Naive thymus-derived CD4-positive, alpha-beta T cell (primary cell): Measurements from ENCODE around the gene TRAIP. TPM values are rescaled to one million over a fixed set of nuclear protein-coding genes. Genes with fewer than 3 reads are reported as not detected.

Source experiments
- ATAC-seq: fragments of 150-1000 bp; cut with Tn5 transposase; 2 replicates; pipeline ENCODE4 v1.10.0; 2021; ENCODE audit warnings: mild to moderate bottlenecking, moderate library complexity
- CTCF ChIA-PET: fragments of 350-600 bp; sonication (Branson Sonifier 250); formaldehyde crosslinking; loops from one replicate; lab custom pipeline; 2021; ENCODE audit warnings: antibody characterized with exemption; lab: Charles Lee
- POLR2A ChIA-PET: fragments of 350-600 bp; sonication (Branson Sonifier 250); formaldehyde crosslinking; loops from one replicate; lab custom pipeline; 2021; ENCODE audit warnings: antibody characterized with exemption, inconsistent platforms; lab: Charles Lee
- DNase-seq, 9 donors: peaks; one replicate each; pipeline versions ENCODE4 v3.0.0 to v3.0.0-alpha.2; 2020 to 2022; ENCODE audit warnings: mixed read lengths in 1 of 9
- H3K27ac ChIP-seq: one replicate; pipeline ENCODE4 v1.7.0; 2013; ENCODE audit warnings: mild to moderate bottlenecking, low read depth, low read length, moderate library complexity
- H3K27me3 ChIP-seq, 2 donors: one replicate each; pipeline ENCODE4 v1.7.0; 2013; ENCODE audit warnings: low read length in 2 of 2, mild to moderate bottlenecking in 2 of 2, moderate library complexity in 2 of 2; ENCODE audit not compliant: control insufficient read depth in 2 of 2, insufficient read depth in 2 of 2
- H3K36me3 ChIP-seq, 3 experiments: 1 replicate in 2 of 3; 2 replicates in 1 of 3; pipeline ENCODE4 v1.7.0; 2013; ENCODE audit warnings: low read length in 3 of 3, mild to moderate bottlenecking in 3 of 3, moderate library complexity in 1 of 3; ENCODE audit not compliant: insufficient read depth in 3 of 3, control insufficient read depth in 2 of 3
- H3K4me1 ChIP-seq, 2 donors: one replicate each; pipeline ENCODE4 v1.7.0; 2013; ENCODE audit warnings: low read length in 2 of 2, mild to moderate bottlenecking in 2 of 2, moderate library complexity in 1 of 2; ENCODE audit not compliant: control insufficient read depth in 2 of 2, insufficient read depth in 2 of 2
- H3K4me3 ChIP-seq: 2 replicates; pipeline ENCODE4 v1.7.0; 2013; ENCODE audit warnings: mild to moderate bottlenecking, low read length
- H3K9me3 ChIP-seq, 3 experiments: 1 replicate in 2 of 3; 2 replicates in 1 of 3; pipeline ENCODE4 v1.7.0; 2013; ENCODE audit warnings: low read length in 3 of 3; ENCODE audit not compliant: control insufficient read depth in 2 of 3
- H3K27ac Mint-ChIP-seq, 9 donors: one replicate each; pipeline ENCODE4 v1.8.0; 2020 to 2022; ENCODE audit warnings: mixed read lengths in 9 of 9, mild to moderate bottlenecking in 8 of 9, moderate library complexity in 5 of 9, inconsistent platforms in 2 of 9
- H3K27me3 Mint-ChIP-seq, 5 donors: one replicate each; pipeline ENCODE4 v1.8.0; 2021 to 2022; ENCODE audit warnings: mixed read lengths in 5 of 5, mild to moderate bottlenecking in 1 of 5
- H3K36me3 Mint-ChIP-seq, 5 donors: one replicate each; pipeline ENCODE4 v1.8.0; 2020 to 2022; ENCODE audit warnings: mixed read lengths in 5 of 5, mild to moderate bottlenecking in 3 of 5, inconsistent platforms in 1 of 5
- H3K4me1 Mint-ChIP-seq, 7 donors: one replicate each; pipeline ENCODE4 v1.8.0; 2020 to 2022; ENCODE audit warnings: mixed read lengths in 7 of 7, mild to moderate bottlenecking in 3 of 7, inconsistent platforms in 1 of 7
- H3K4me3 Mint-ChIP-seq, 10 donors: one replicate each; pipeline ENCODE4 v1.8.0; 2020 to 2022; ENCODE audit warnings: mild to moderate bottlenecking in 10 of 10, mixed read lengths in 10 of 10, moderate library complexity in 6 of 10, inconsistent platforms in 2 of 10
- H3K9me3 Mint-ChIP-seq, 11 donors: one replicate each; pipeline ENCODE4 v1.8.0; 2020 to 2022; ENCODE audit warnings: mixed read lengths in 11 of 11, mild to moderate bottlenecking in 4 of 11, inconsistent platforms in 1 of 11, moderate library complexity in 1 of 11
- intact Hi-C, 2 donors: fragments of 100-400 bp; cut with micrococcal nuclease; formaldehyde crosslinking; loops; one replicate each; pipeline ENCODE4 v1.15.1; 2023
- microRNA-seq: library from miRNA; unstranded; fragments of <30 nt; microRNA quantifications from one replicate; pipeline ENCODE4 v1.2.0, GENCODE V29; 2022; ENCODE audit warnings: borderline microRNAs expressed
- polyA plus RNA-seq, 2 donors: library from polyadenylated mRNA; unstranded; fragments of 300-500 nt; fragmentation: Illumina TruSeq; gene quantifications; one replicate each; pipeline ENCODE4 v1.2.3, GENCODE V29; 2021
- total RNA-seq, 6 experiments: library from RNA in 5 of 6; stranded (reverse) in 5 of 6; gene quantifications; 1 replicate in 5 of 6; 2 replicates in 1 of 6; pipeline ENCODE4 v1.2.3 and lab custom pipeline; 2021 to 2026

TRAIP gene
- total and polyA plus RNA-seq, 7 experiments from 2014 or later, result 2.7 to 22.5 (median 5.5) TPM

DNA sequence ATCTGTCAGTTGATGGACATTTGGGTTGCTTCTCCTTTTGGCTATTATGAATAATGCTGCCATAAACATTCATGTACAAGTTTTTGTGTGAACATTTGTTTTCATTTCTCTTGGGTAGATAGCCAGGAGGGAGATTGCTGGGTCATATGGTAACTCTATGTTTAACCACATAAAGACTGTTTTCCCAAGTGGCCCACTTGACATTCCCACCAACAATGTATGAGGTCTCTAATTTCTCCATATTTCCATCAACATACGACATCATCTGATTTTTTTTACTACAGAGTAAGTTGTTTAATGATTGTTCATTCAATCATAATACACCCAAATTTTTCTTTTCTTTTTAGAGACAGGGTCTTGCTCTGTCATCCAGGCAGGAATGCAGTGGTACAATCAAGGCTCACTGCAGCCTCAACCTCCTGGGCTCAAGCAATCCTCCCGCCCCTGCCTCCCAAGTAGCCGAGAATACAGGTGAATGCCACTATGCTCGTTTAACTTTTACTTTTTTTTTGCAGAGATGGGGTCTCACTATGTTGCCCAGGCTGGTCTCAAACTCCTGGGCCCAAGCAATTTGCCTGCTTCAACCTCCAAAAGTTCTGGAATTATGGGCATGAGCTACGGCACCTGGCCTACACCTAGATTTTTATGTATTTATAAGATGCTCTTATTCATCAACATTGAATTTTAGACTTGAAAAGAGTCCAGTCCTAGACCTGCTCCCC lies 76.8 kb downstream of the TRAIP start:
- Histone ChIP-seq H3K4me1 (peaks cover 11 to 12% of the 10 kb centered on the region in 2 donors), H3K27me3 (no peaks in the 10 kb centered on the region), H3K27ac (no peak overlapping the region), H3K36me3 (peaks cover 0 to 14% (median 0%) of the 10 kb centered on the region in 3 experiments), H3K9me3 (no peaks in the 10 kb centered on the region), H3K4me3 (no peak overlapping the region)
- peak overlapping the region in 7 of 9 donors; percentile 32 to 79 (median 63) for H3K27ac Mint-ChIP-seq
- peaks cover 25 to 69% (median 55%) of the 10 kb centered on the region in 7 donors for H3K4me1 Mint-ChIP-seq
- peaks cover 0 to 20% (median 18%) of the 10 kb centered on the region in 5 donors for H3K36me3 Mint-ChIP-seq
- H3K4me3 Mint-ChIP-seq, result peak overlapping the region in 7 of 10 donors; percentile 4 to 81 (median 21)
- no peak for DNase-seq
- no peak for ATAC-seq
- intact Hi-C loops, result no loop called here
- CTCF ChIA-PET, result no interaction called here
- H3K27me3 Mint-ChIP-seq, result no peaks in the 10 kb centered on the region
- no peaks in the 10 kb centered on the region for H3K9me3 Mint-ChIP-seq
- POLR2A ChIA-PET, result no interaction called here

Small RNAs within 50 kb of the gene (microRNA-seq; reads per million reads assigned to microRNA genes)
- not detected for gene MIR5193

Other genes with a start within 250 kb of the TRAIP start
- gene APEH, start 182.2 kb downstream of the TRAIP start, total RNA-seq, result 100 to 1,000 TPM in 2 of 5 experiments, 10 to 100 TPM in 3; 75.5 to 151 (median 99.1) TPM
- gene APEH, start 182.2 kb downstream of the TRAIP start, polyA plus RNA-seq, result 100 to 1,000 TPM; 103 to 151 TPM
- gene MST1, start 167.1 kb downstream of the TRAIP start, total RNA-seq, result 10 to 100 TPM in 3 of 5 experiments, 1 to 10 TPM in 2; 7.9 to 12.8 (median 10.0) TPM
- gene MST1, start 167.1 kb downstream of the TRAIP start, polyA plus RNA-seq, result 1 to 10 TPM in 1 of 2 donors, under 1 TPM in 1; 0.90 to 1.0 TPM
- 10 to 100 TPM; 34.5 to 77.2 (median 50.7) TPM for gene RNF123, start 167.0 kb downstream of the TRAIP start, total RNA-seq
- gene RNF123, start 167.0 kb downstream of the TRAIP start, polyA plus RNA-seq, result 10 to 100 TPM in 1 of 2 donors, 1 to 10 TPM in 1; 8.3 to 19.7 TPM
- gene AMIGO3, start 136.9 kb downstream of the TRAIP start, total RNA-seq, result 1 to 10 TPM in 1 of 5 experiments, under 1 TPM in 2, not detected in 2; 0.16 to 1.8 (median 0.24) TPM
- under 1 TPM in 1 of 2 donors, not detected in 1; 0.58 TPM for gene AMIGO3, start 136.9 kb downstream of the TRAIP start, polyA plus RNA-seq
- 10 to 100 TPM; 38.3 to 60.4 (median 43.9) TPM for gene GMPPB, start 132.6 kb downstream of the TRAIP start, total RNA-seq
- gene GMPPB, start 132.6 kb downstream of the TRAIP start, polyA plus RNA-seq, result 10 to 100 TPM; 14.9 to 18.1 TPM
- gene IP6K1, start 70.0 kb downstream of the TRAIP start, total RNA-seq, result 10 to 100 TPM; 41.8 to 57.0 (median 47.3) TPM
- 10 to 100 TPM; 18.4 to 36.3 TPM for gene IP6K1, start 70.0 kb downstream of the TRAIP start, polyA plus RNA-seq
- gene CDHR4, start 56.7 kb downstream of the TRAIP start, total RNA-seq, result under 1 TPM in 3 of 5 experiments, not detected in 2; 0.29 to 0.62 (median 0.44) TPM
- gene CDHR4, start 56.7 kb downstream of the TRAIP start, polyA plus RNA-seq, result not detected
- 1 to 10 TPM in 3 of 5 experiments, under 1 TPM in 2; 0.65 to 2.2 (median 1.8) TPM for gene INKA1, start 53.3 kb downstream of the TRAIP start, total RNA-seq
- 1 to 10 TPM in 1 of 2 donors, under 1 TPM in 1; 0.69 to 1.6 TPM for gene INKA1, start 53.3 kb downstream of the TRAIP start, polyA plus RNA-seq
- 100 to 1,000 TPM; 273 to 318 (median 287) TPM for gene UBA7, start 42.6 kb downstream of the TRAIP start, total RNA-seq
- 10 to 100 TPM; 31.6 to 48.4 TPM for gene UBA7, start 42.6 kb downstream of the TRAIP start, polyA plus RNA-seq
- gene CAMKV, start 13.3 kb upstream of the TRAIP start, total RNA-seq, result not detected
- not detected for gene CAMKV, start 13.3 kb upstream of the TRAIP start, polyA plus RNA-seq
- gene MST1R, start 47.3 kb upstream of the TRAIP start, total RNA-seq, result 1 to 10 TPM in 3 of 5 experiments, under 1 TPM in 2; 0.39 to 5.8 (median 1.2) TPM
- gene MST1R, start 47.3 kb upstream of the TRAIP start, polyA plus RNA-seq, result under 1 TPM; 0.66 to 0.80 TPM
- 10 to 100 TPM in 2 of 5 experiments, 1 to 10 TPM in 3; 4.6 to 12.6 (median 8.6) TPM for gene MON1A, start 73.2 kb upstream of the TRAIP start, total RNA-seq
- gene MON1A, start 73.2 kb upstream of the TRAIP start, polyA plus RNA-seq, result 10 to 100 TPM; 10.9 to 24.5 TPM
- 100 to 1,000 TPM; 103 to 208 (median 153) TPM for gene RBM6, start 83.6 kb upstream of the TRAIP start, total RNA-seq
- gene RBM6, start 83.6 kb upstream of the TRAIP start, polyA plus RNA-seq, result 10 to 100 TPM; 29.6 to 70.1 TPM
- gene RBM5, start 232.4 kb upstream of the TRAIP start, total RNA-seq, result 100 to 1,000 TPM; 223 to 420 (median 342) TPM
- 10 to 100 TPM; 45.6 to 63.1 TPM for gene RBM5, start 232.4 kb upstream of the TRAIP start, polyA plus RNA-seq